ENCODE results near the gene ANKRD45.
"Not testable (repeated sequence)": the region's sequence is repeated elsewhere in the genome, so short reads cannot be mapped to it uniquely, and the experiment has no call there.

ANKRD45 gene

GRCh38 chr1:173642450-173643139, 27.1 kb downstream of the ANKRD45 start:
- DNase-seq (ENCODE audit: low read depth in 2 of 2), result not testable (repeated sequence)

GRCh38 chr1:173639102-173639501, 30.5 kb downstream of the ANKRD45 start:
- DNase-seq (ENCODE audit: low read depth in 2 of 2), result no peak

- no peak for DNase-seq (ENCODE audit: low read depth in 2 of 2)
Observed at GRCh38 chr1:173638043-173639021, 31.3 kb downstream of the ANKRD45 start.

GRCh38 chr1:173637236-173638042, 32.2 kb downstream of the ANKRD45 start:
- not testable (repeated sequence) for DNase-seq (ENCODE audit: low read depth in 2 of 2)

- DNase-seq (ENCODE audit: low read depth in 2 of 2), result no peak
Observed at GRCh38 chr1:173635116-173635515, 34.5 kb downstream of the ANKRD45 start, which contains the start of gene TEX50. Gene TEX50, plus strand, starts transcription at chr1:173635338. Its CDS starts 184 bp downstream, at chr1:173635522.

GRCh38 chr1:173628888-173629287, 40.8 kb downstream of the ANKRD45 start:
- DNase-seq (ENCODE audit: low read depth in 2 of 2), result no peak

- no peak for DNase-seq (ENCODE audit: low read depth in 2 of 2)
Observed at GRCh38 chr1:173627269-173627668, 42.4 kb downstream of the ANKRD45 start.

GRCh38 chr1:173616859-173617258, 52.8 kb downstream of the ANKRD45 start:
- no peak for DNase-seq (ENCODE audit: low read depth in 2 of 2)

- not testable (repeated sequence) for DNase-seq (ENCODE audit: low read depth in 2 of 2)
Observed at GRCh38 chr1:173613086-173613485, 56.6 kb downstream of the ANKRD45 start.

GRCh38 chr1:173608503-173609216, 61.0 kb downstream of the ANKRD45 start:
- no peak for DNase-seq (ENCODE audit: low read depth in 2 of 2)

- no peak for DNase-seq (ENCODE audit: low read depth in 2 of 2)
Observed at GRCh38 chr1:173603056-173603591, 66.5 kb downstream of the ANKRD45 start, which contains the start of gene SLC9C2. Gene SLC9C2, minus strand, starts transcription at chr1:173603072. Its CDS starts 1,296 bp downstream, at chr1:173601776.

- DNase-seq (ENCODE audit: low read depth in 2 of 2), result no peak
Observed at GRCh38 chr1:173601588-173601987, 68.1 kb downstream of the ANKRD45 start.

- no peak for DNase-seq (ENCODE audit: low read depth in 2 of 2)
Observed at GRCh38 chr1:173596097-173596825, 73.4 kb downstream of the ANKRD45 start.

GRCh38 chr1:173591138-173591537, 78.5 kb downstream of the ANKRD45 start:
- DNase-seq (ENCODE audit: low read depth in 2 of 2), result not testable (repeated sequence)

GRCh38 chr1:173590557-173590956, 79.1 kb downstream of the ANKRD45 start:
- no peak for DNase-seq (ENCODE audit: low read depth in 2 of 2)

- no peak for DNase-seq (ENCODE audit: low read depth in 2 of 2)
Observed at GRCh38 chr1:173581383-173582079, 88.1 kb downstream of the ANKRD45 start.

GRCh38 chr1:173580658-173581057, 89.0 kb downstream of the ANKRD45 start:
- no peak for DNase-seq (ENCODE audit: low read depth in 2 of 2)

- no peak for DNase-seq (ENCODE audit: low read depth in 2 of 2)
Observed at GRCh38 chr1:173580071-173580470, 89.6 kb downstream of the ANKRD45 start.

GRCh38 chr1:173573596-173573995, 96.1 kb downstream of the ANKRD45 start:
- DNase-seq (ENCODE audit: low read depth in 2 of 2), result no peak

All from stimulated activated CD8-positive, alpha-beta memory T cell treated with anti-CD3 and anti-CD28 coated beads, Interleukin-2, amount 100 ng/mL, for 48 hours (primary cell).